IMR-90 (cell line): Measurements from ENCODE around the gene CRLF1. TPM values are rescaled to one million over a fixed set of nuclear protein-coding genes. Genes with fewer than 3 reads are reported as not detected.

Experiments used
- ATAC-seq: fragments of 200-7000 bp; cut with Tn5 transposase; 2 replicates; pipeline ENCODE4 v1.9.1; 2020; ENCODE audit warnings: low read depth, mild to moderate bottlenecking, moderate library complexity
- BruUV-seq: library from RNA; stranded (reverse); fragments of 400-500 nt; replicated peaks from 2 replicates; lab custom pipeline; 2021; lab: Mats Ljungman, UMichigan
- CTCF ChIA-PET: fragments of 300-600 bp; formaldehyde crosslinking; extraction: SDS; loops from one replicate; lab custom pipeline; 2021; ENCODE audit warnings: antibody characterized with exemption; lab: Yijun Ruan, JAX
- POLR2A ChIA-PET: fragments of 300-600 bp; sonication (Branson Sonifier 250); formaldehyde crosslinking; loops from one replicate; lab custom pipeline; 2022; ENCODE audit warnings: antibody characterized with exemption; ENCODE audit not compliant: unreplicated experiment; lab: Charles Lee
- DNase-seq: peaks from one replicate; pipeline ENCODE4 v3.0.0; 2013
- H2AFZ ChIP-seq: replicated peaks from 2 replicates; pipeline ENCODE3; 2013; ENCODE audit warnings: low read length, mild to moderate bottlenecking; ENCODE audit not compliant: poor library complexity
- H2AK5ac ChIP-seq: 2 replicates; pipeline ENCODE4 v1.6.1; 2013; ENCODE audit warnings: low read depth, low read length, inconsistent platforms
- H2AK9ac ChIP-seq: replicated peaks from 2 replicates; pipeline ENCODE3; 2013; ENCODE audit warnings: mild to moderate bottlenecking, low read depth, low read length, moderate library complexity; ENCODE audit not compliant: poor library complexity
- H2BK120ac ChIP-seq: 2 replicates; pipeline ENCODE4 v1.6.1; 2013; ENCODE audit warnings: low read depth, low read length, inconsistent platforms
- H2BK15ac ChIP-seq: 3 replicates; pipeline ENCODE4 v1.6.1; 2013; ENCODE audit warnings: low read depth, low read length, inconsistent platforms
- H2BK20ac ChIP-seq: 2 replicates; pipeline ENCODE4 v1.6.1; 2013; ENCODE audit warnings: low read depth, mild to moderate bottlenecking, inconsistent platforms, low read length, moderate library complexity
- H2BK5ac ChIP-seq: 2 replicates; pipeline ENCODE4 v1.6.1; 2013; ENCODE audit warnings: mild to moderate bottlenecking, low read depth, low read length, inconsistent platforms; ENCODE audit not compliant: poor library complexity, severe bottlenecking
- H3K14ac ChIP-seq: replicated peaks from 2 replicates; pipeline ENCODE4 v1.6.1; 2013; ENCODE audit warnings: low read depth, low read length, inconsistent platforms
- H3K18ac ChIP-seq: 2 replicates; pipeline ENCODE4 v1.6.1; 2013; ENCODE audit warnings: low read depth, low read length, control low read depth
- H3K23ac ChIP-seq: 2 replicates; pipeline ENCODE4 v1.6.1; 2013; ENCODE audit warnings: low read depth, low read length, inconsistent platforms
- H3K27ac ChIP-seq: 2 replicates; pipeline ENCODE4 v1.5.1; 2013; ENCODE audit warnings: mild to moderate bottlenecking, control low read depth, low read length; ENCODE audit not compliant: insufficient read depth
- H3K27me3 ChIP-seq: 2 replicates; pipeline ENCODE4 v1.6.1; 2013; ENCODE audit warnings: low read length; ENCODE audit not compliant: control insufficient read depth, insufficient read depth
- H3K36me3 ChIP-seq: 2 replicates; pipeline ENCODE4 v1.6.1; 2013; ENCODE audit warnings: low read length, mixed read lengths; ENCODE audit not compliant: control insufficient read depth, insufficient read depth
- H3K4ac ChIP-seq: 2 replicates; pipeline ENCODE4 v1.6.1; 2013; ENCODE audit warnings: low read depth, low read length, inconsistent platforms
- H3K4me1 ChIP-seq: 2 replicates; pipeline ENCODE4 v1.6.1; 2013; ENCODE audit warnings: low read length, mixed read lengths; ENCODE audit not compliant: control insufficient read depth, insufficient read depth
- H3K4me2 ChIP-seq: 2 replicates; pipeline ENCODE4 v1.6.1; 2013; ENCODE audit warnings: low read depth, mild to moderate bottlenecking, control low read depth, low read length, moderate library complexity
- H3K4me3 ChIP-seq: 2 replicates; pipeline ENCODE4 v1.5.1; 2013; ENCODE audit warnings: low read depth, mild to moderate bottlenecking, control low read depth, low read length, moderate library complexity; ENCODE audit not compliant: insufficient read depth
- H3K56ac ChIP-seq: 2 replicates; pipeline ENCODE4 v1.6.1; 2013; ENCODE audit warnings: low read length, inconsistent platforms; ENCODE audit not compliant: insufficient read depth; ENCODE audit errors: extremely low read depth
- H3K79me1 ChIP-seq, 2 experiments: 2 replicates each; pipeline ENCODE4 v1.6.1; 2013; ENCODE audit warnings: low read length in 2 of 2, inconsistent platforms in 1 of 2, low read depth in 1 of 2
- H3K9ac ChIP-seq: 2 replicates; pipeline ENCODE4 v1.6.1; 2013; ENCODE audit warnings: low read depth, low read length, control low read depth
- H3K9me1 ChIP-seq: 2 replicates; pipeline ENCODE4 v1.6.1; 2013; ENCODE audit warnings: low read length, inconsistent platforms; ENCODE audit not compliant: insufficient read depth
- H3K9me3 ChIP-seq: 2 replicates; pipeline ENCODE4 v1.6.1; 2013; ENCODE audit warnings: low read length; ENCODE audit not compliant: control insufficient read depth, insufficient read depth
- H4K20me1 ChIP-seq: 2 replicates; pipeline ENCODE4 v1.6.1; 2013; ENCODE audit warnings: low read length, inconsistent platforms; ENCODE audit not compliant: insufficient read depth
- H4K5ac ChIP-seq: 2 replicates; pipeline ENCODE4 v1.6.1; 2013; ENCODE audit warnings: mild to moderate bottlenecking, low read depth, low read length, control low read depth
- H4K8ac ChIP-seq, 2 experiments: 2 replicates each; pipeline ENCODE4 v1.6.1; 2013; ENCODE audit warnings: low read depth in 2 of 2, low read length in 2 of 2, control low read depth in 1 of 2, inconsistent platforms in 1 of 2
- H4K91ac ChIP-seq: 2 replicates; pipeline ENCODE4 v1.6.1; 2013; ENCODE audit warnings: low read depth, low read length, inconsistent platforms; ENCODE audit not compliant: insufficient read depth
- CEBPB ChIP-seq: IDR thresholded peaks from 2 replicates; pipeline ENCODE4 v1.6.1; 2012; ENCODE audit warnings: low read depth, low read length, improper control_type of control experiment
- NFE2L2 ChIP-seq: fragments of 150-350 bp; IDR thresholded peaks from 2 replicates; pipeline ENCODE4 v1.6.1; 2016; ENCODE audit warnings: low read depth, mild to moderate bottlenecking, low read length
- RCOR1 ChIP-seq: IDR thresholded peaks from 2 replicates; pipeline ENCODE4 v1.6.1; 2012; ENCODE audit warnings: mild to moderate bottlenecking, low read length, improper control_type of control experiment; ENCODE audit not compliant: insufficient replicate concordance
- WGBS, 2 experiments: methylation state at CpG; one replicate each; pipeline versions ENCODE4 v1.1.5 to v1.1.7; 2013; ENCODE audit warnings: missing lambda C conversion rate in 2 of 2; ENCODE audit not compliant: insufficient read length in 1 of 2; ENCODE audit errors: extremely low coverage in 2 of 2; 5-methylcytosine and 5-hydroxymethylcytosine counted together
- dilution Hi-C: fragments of 300-500 bp; cut with HindIII; formaldehyde crosslinking; loops from one replicate; pipeline ENCODE4 v1.14.3; 2018; ENCODE audit warnings: low sequenced_read_pairs; ENCODE audit not compliant: unreplicated experiment
- in situ Hi-C: fragments of 300-500 bp; cut with MboI; formaldehyde crosslinking; loops from 3 replicates; pipeline ENCODE4 v1.14.3; 2019; ENCODE audit warnings: low sequenced_read_pairs, inconsistent platforms, mixed read lengths
- intact Hi-C: fragments of 100-400 bp; cut with micrococcal nuclease; formaldehyde crosslinking; loops from 2 replicates; pipeline ENCODE4 v1.10.0; 2022
- polyA plus RNA-seq, 3 experiments: library from polyadenylated mRNA; depleted of rRNA; stranded (reverse); fragments of >200 nt; gene quantifications; 2 replicates each; pipeline ENCODE4 v1.2.3, GENCODE V29; 2012; ENCODE audit warnings: low replicate concordance in 1 of 3
- total RNA-seq: library from RNA; depleted of rRNA; stranded (reverse); fragments of >200 nt; gene quantifications from 2 replicates; pipeline ENCODE4 v1.2.3, GENCODE V29; 2012
- TF ChIP-seq, protein P1 (sequence below): fragments of 150-350 bp; IDR thresholded peaks from 2 replicates; pipeline ENCODE4 v1.6.1; 2017; ENCODE audit warnings: mild to moderate bottlenecking, antibody characterized with exemption, low read length, low read depth

Gene CRLF1
- total and polyA plus RNA-seq, 2 of the 4 experiments (the other 2 are of a cell fraction) = 0.18 to 3.1 TPM

DNA sequence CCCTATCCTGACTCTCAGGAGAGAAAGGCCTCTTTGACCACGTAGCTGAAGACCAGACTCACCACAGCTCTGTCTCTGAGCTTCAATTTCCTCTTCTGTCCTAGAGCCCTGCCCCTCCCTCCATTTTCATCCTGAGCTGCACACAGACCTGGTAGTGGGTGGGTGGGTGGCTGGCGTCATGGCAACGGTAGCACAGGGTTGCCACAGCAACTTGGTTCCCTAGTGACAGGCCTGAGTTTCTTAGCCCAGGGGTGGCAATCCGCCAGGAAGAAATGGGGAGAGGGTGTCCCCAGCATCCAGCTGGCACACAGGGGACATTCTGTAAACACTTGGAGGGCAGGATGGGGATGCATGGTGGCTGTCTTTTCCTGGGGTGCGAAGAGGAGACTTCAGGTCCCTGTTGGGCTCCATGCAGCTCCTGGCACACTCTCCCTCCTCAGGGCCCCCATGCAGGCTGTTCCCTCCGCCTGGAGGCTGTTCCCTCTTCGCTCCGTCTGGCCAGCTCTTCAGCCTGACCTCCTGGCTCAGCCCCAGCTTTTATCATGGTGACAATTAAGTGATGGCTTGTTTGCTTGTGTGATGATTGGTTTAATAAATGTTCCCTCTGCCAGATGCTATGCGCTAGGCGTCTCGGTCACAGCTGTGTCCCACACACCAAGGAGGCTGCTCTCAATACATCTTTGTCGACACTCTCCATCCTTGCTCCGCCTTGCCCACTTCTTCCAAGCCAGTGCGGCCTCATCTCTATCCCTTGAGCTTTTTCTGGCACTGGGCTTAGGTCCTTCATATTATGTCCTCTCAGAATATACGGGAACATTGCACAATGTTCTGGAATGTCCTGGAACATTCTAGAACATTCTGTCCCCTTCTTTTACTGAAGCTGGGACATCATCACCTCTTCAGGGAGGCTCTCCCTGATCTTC, 22.8 kb upstream of the CRLF1 start:
- Histone ChIP-seq H3K27ac (no peak overlapping the region), H2BK15ac (no peak overlapping the region), H3K27me3 (peaks cover 11% of the 10 kb centered on the region), H2AK5ac (no peak overlapping the region), H3K4me2 (no peak overlapping the region), H2BK20ac (no peak overlapping the region), H3K4ac (no peak overlapping the region), H2BK5ac (no peak overlapping the region), H2BK120ac (no peak overlapping the region), H3K9me1 (no peaks in the 10 kb centered on the region), H3K9ac (no peak overlapping the region), H3K4me1 (no peaks in the 10 kb centered on the region), H3K9me3 (no peaks in the 10 kb centered on the region), H4K5ac (no peak overlapping the region), H4K91ac (no peak overlapping the region), H3K23ac (no peak overlapping the region), H3K79me1 (no peaks in the 10 kb centered on the region), H3K18ac (no peak overlapping the region), H3K36me3 (no peaks in the 10 kb centered on the region), H2AFZ (peak overlapping the region; percentile 32), H4K20me1 (no peaks in the 10 kb centered on the region), H4K8ac (no peak overlapping the region), H3K56ac (no peak overlapping the region), H3K14ac (no peak overlapping the region), H2AK9ac (no peak overlapping the region), H3K4me3 (no peak overlapping the region)
- DNase-seq (no peak), ATAC-seq (no peak)
- intact Hi-C loops (no loop called here), dilution Hi-C loops (no loop called here), in situ Hi-C loops (no loop called here)
- CTCF ChIA-PET = no interaction called here
- TF ChIP-seq RCOR1 (no peak), NFE2L2 (no peak), CEBPB (peak; percentile 59)
- TF ChIP-seq, protein P1, sequence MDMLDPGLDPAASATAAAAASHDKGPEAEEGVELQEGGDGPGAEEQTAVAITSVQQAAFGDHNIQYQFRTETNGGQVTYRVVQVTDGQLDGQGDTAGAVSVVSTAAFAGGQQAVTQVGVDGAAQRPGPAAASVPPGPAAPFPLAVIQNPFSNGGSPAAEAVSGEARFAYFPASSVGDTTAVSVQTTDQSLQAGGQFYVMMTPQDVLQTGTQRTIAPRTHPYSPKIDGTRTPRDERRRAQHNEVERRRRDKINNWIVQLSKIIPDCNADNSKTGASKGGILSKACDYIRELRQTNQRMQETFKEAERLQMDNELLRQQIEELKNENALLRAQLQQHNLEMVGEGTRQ = no peak
- 32% methylated on average over 5 of the region's 15 CpGs; no CpG with 5 or more reads in 1 of the 2 experiments for WGBS, 2 experiments
- BruUV-seq = no TSS peak
- POLR2A ChIA-PET = no interaction called here
